ENCODE results near the gene TLR10.

Gene TLR10

GRCh38 chr4:38751341-38752010, 31.3 kb downstream of the TLR10 start:
- no peak for TF ChIP-seq CTCF (IDR thresholded peaks at IDR 0.05; ENCODE audit: low read depth, low read length, missing control alignments)

GRCh38 chr4:38749336-38749735, 33.5 kb downstream of the TLR10 start:
- H3K27ac ChIP-seq = no peak overlapping the region
- H3K27me3 ChIP-seq (replicated peaks) = no peaks in the 10 kb centered on the region
- H3K4me3 ChIP-seq (ENCODE audit: low read depth, low read length) = no peak overlapping the region
- DNase-seq = no peak
- TF ChIP-seq CTCF (IDR thresholded peaks at IDR 0.05; ENCODE audit: low read depth, low read length, missing control alignments) = no peak
- H3K36me3 ChIP-seq (replicated peaks) = no peaks in the 10 kb centered on the region
- in situ Hi-C loops (cut with HindIII; ENCODE audit: low pct_ligation_motif_present, low sequenced_read_pairs) = no loop called here

More at GRCh38 chr4:38751341-38752010, 31.3 kb downstream of the TLR10 start:
- Histone ChIP-seq H3K27ac (no peak overlapping the region), H3K27me3 (replicated peaks) (no peaks in the 10 kb centered on the region), H3K4me3 (ENCODE audit: low read depth, low read length) (no peak overlapping the region), H3K36me3 (replicated peaks) (no peaks in the 10 kb centered on the region)
- in situ Hi-C loops (cut with HindIII; ENCODE audit: low pct_ligation_motif_present, low sequenced_read_pairs) = no loop called here
- DNase-seq = no peak

GRCh38 chr4:38747629-38748028, 35.2 kb downstream of the TLR10 start:
- Histone ChIP-seq H3K27me3 (replicated peaks) (no peaks in the 10 kb centered on the region), H3K27ac (no peak overlapping the region), H3K36me3 (replicated peaks) (no peaks in the 10 kb centered on the region), H3K4me3 (ENCODE audit: low read depth, low read length) (no peak overlapping the region)
- in situ Hi-C loops (cut with HindIII; ENCODE audit: low pct_ligation_motif_present, low sequenced_read_pairs) = no loop called here
- TF ChIP-seq CTCF (IDR thresholded peaks at IDR 0.05; ENCODE audit: low read depth, low read length, missing control alignments) = no peak
- DNase-seq = no peak

- no peak for TF ChIP-seq CTCF (IDR thresholded peaks at IDR 0.05; ENCODE audit: low read depth, low read length, missing control alignments)
- H3K27me3 ChIP-seq (replicated peaks) = no peaks in the 10 kb centered on the region
- no peak overlapping the region for H3K4me3 ChIP-seq (ENCODE audit: low read depth, low read length)
- H3K27ac ChIP-seq = no peak overlapping the region
- in situ Hi-C loops (cut with HindIII; ENCODE audit: low pct_ligation_motif_present, low sequenced_read_pairs) = no loop called here
- DNase-seq = no peak
- H3K36me3 ChIP-seq (replicated peaks) = no peaks in the 10 kb centered on the region
Measured at GRCh38 chr4:38745881-38746280, 36.9 kb downstream of the TLR10 start.

GRCh38 chr4:38743866-38744265, 38.9 kb downstream of the TLR10 start:
- Histone ChIP-seq H3K27me3 (replicated peaks) (no peaks in the 10 kb centered on the region), H3K27ac (no peak overlapping the region), H3K36me3 (replicated peaks) (no peaks in the 10 kb centered on the region), H3K4me3 (ENCODE audit: low read depth, low read length) (no peak overlapping the region)
- no peak for TF ChIP-seq CTCF (IDR thresholded peaks at IDR 0.05; ENCODE audit: low read depth, low read length, missing control alignments)
- DNase-seq = no peak
- in situ Hi-C loops (cut with HindIII; ENCODE audit: low pct_ligation_motif_present, low sequenced_read_pairs) = no loop called here

DNA sequence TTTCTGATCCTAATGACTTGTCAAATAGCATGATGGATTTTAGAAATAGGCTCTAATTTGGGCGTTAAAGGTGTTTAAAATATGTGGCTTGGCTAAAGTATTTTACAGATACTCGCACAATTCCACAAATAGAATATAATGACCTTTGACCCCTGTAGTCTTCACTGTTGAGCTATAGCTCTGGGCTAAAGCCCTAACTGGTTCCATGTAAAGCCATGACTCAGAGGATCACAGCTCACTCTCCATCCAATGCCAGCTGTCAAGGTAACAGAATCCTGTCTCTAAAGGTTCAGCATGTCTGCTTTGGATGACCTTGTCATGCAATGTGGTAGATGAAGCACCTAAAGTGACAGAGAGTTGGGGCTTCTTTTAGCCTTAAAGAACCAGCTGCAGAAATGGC, 42.5 kb downstream of the TLR10 start:
- no peaks in the 10 kb centered on the region for H3K36me3 ChIP-seq (replicated peaks)
- TF ChIP-seq CTCF (IDR thresholded peaks at IDR 0.05; ENCODE audit: low read depth, low read length, missing control alignments) = no peak
- no peaks in the 10 kb centered on the region for H3K27me3 ChIP-seq (replicated peaks)
- DNase-seq = no peak
- H3K4me3 ChIP-seq (ENCODE audit: low read depth, low read length) = no peak overlapping the region
- in situ Hi-C loops (cut with HindIII; ENCODE audit: low pct_ligation_motif_present, low sequenced_read_pairs) = no loop called here
- no peak overlapping the region for H3K27ac ChIP-seq
